HepG2 (cell line): ENCODE data around the gene ALDOA. TPM values are rescaled to one million over a fixed set of nuclear protein-coding genes. Genes with fewer than 3 reads are reported as not detected.

Experiments used
- BRD4 ChIP-seq: sonication (generic); formaldehyde crosslinking; IDR thresholded peaks from 2 replicates; pipeline ENCODE4 v1.4.0; 2020; ENCODE audit warnings: missing genetic modification reagents
- CEBPG ChIP-seq: IDR thresholded peaks from 2 replicates; pipeline ENCODE4 v1.6.1; 2016
- FOSL2 ChIP-seq: sonication (generic); formaldehyde crosslinking; IDR thresholded peaks from 2 replicates; pipeline ENCODE4 v1.4.0; 2020; ENCODE audit warnings: missing genetic modification reagents
- NR2F2 ChIP-seq: IDR thresholded peaks from 2 replicates; pipeline ENCODE4 v1.6.1; 2012; ENCODE audit warnings: low read depth, inconsistent platforms, borderline replicate concordance
- PHB2 ChIP-seq: fragments of 450-650 bp; IDR thresholded peaks from 2 replicates; pipeline ENCODE4 v1.6.1; 2018; ENCODE audit not compliant: partially characterized antibody
- PHF21A ChIP-seq: sonication (generic); formaldehyde crosslinking; IDR thresholded peaks from 2 replicates; pipeline ENCODE4 v1.5.0; 2020; ENCODE audit warnings: mild to moderate bottlenecking, missing genetic modification reagents
- SAP130 ChIP-seq: IDR thresholded peaks from 2 replicates; pipeline ENCODE4 v1.6.1; 2016; ENCODE audit warnings: low read depth
- ZFP1 ChIP-seq: IDR thresholded peaks from 2 replicates; pipeline ENCODE4 v1.6.1; 2016
- ZFP36 ChIP-seq: fragments of 150-350 bp; IDR thresholded peaks from 2 replicates; pipeline ENCODE4 v1.6.1; 2018; ENCODE audit warnings: borderline replicate concordance, low read length, low read depth; ENCODE audit not compliant: partially characterized antibody
- ZNF232 ChIP-seq: sonication (generic); formaldehyde crosslinking; IDR thresholded peaks from 2 replicates; pipeline ENCODE4 v1.4.0; 2020; ENCODE audit warnings: missing genetic modification reagents, borderline replicate concordance
- ZNF577 ChIP-seq: sonication (generic); formaldehyde crosslinking; IDR thresholded peaks from 2 replicates; pipeline ENCODE4 v1.4.0; 2020; ENCODE audit warnings: mild to moderate bottlenecking, low read depth, missing genetic modification reagents, borderline replicate concordance
- ZNF7 ChIP-seq: IDR thresholded peaks from 2 replicates; pipeline ENCODE4 v1.6.1; 2016; ENCODE audit warnings: missing biosample characterization, missing genetic modification reagents
- ZNF788 ChIP-seq: sonication (generic); formaldehyde crosslinking; IDR thresholded peaks from 2 replicates; pipeline ENCODE4 v1.5.0; 2020; ENCODE audit warnings: mild to moderate bottlenecking, missing genetic modification reagents, borderline replicate concordance
- polyA plus RNA-seq, 8 experiments: library from polyadenylated mRNA; depleted of rRNA in 3 of 8; stranded (reverse) in 7 of 8; unstranded in 1 of 8; fragments of >200 nt; fragmentation: Illumina TruSeq in 4 of 8; extraction: Trizol in 4 of 8; gene quantifications; 2 replicates each; pipeline versions ENCODE4 v1.2.1 to v1.2.3, GENCODE V29; 2011 to 2016; ENCODE audit warnings: low read depth in 4 of 8, missing spikeins in 1 of 8, mixed read lengths in 1 of 8; ENCODE audit not compliant: insufficient read depth in 1 of 8
- total RNA-seq, 5 experiments: library from RNA; depleted of rRNA; stranded (reverse); fragments of >200 nt; fragmentation: Illumina TruSeq; extraction: Trizol; gene quantifications; 2 replicates each; pipeline ENCODE4 v1.2.3, GENCODE V29; 2016; ENCODE audit warnings: low read depth in 1 of 5
- TF ChIP-seq, protein P1 (sequence below): sonication (generic); formaldehyde crosslinking; conservative IDR thresholded peaks from 2 replicates; pipeline ENCODE4 v1.8.1; 2023; ENCODE audit warnings: missing genetic modification reagents
- TF ChIP-seq, protein P2 (sequence below): sonication (generic); formaldehyde crosslinking; IDR thresholded peaks from 2 replicates; pipeline ENCODE4 v1.8.1; 2022; ENCODE audit warnings: low read depth, mild to moderate bottlenecking, missing genetic modification reagents
- TF ChIP-seq, protein P3 (sequence below): sonication (generic); formaldehyde crosslinking; IDR thresholded peaks from 2 replicates; pipeline ENCODE4 v1.5.1; 2020; ENCODE audit warnings: missing genetic modification reagents, mild to moderate bottlenecking, borderline replicate concordance
- TF ChIP-seq, protein P4 (sequence below): sonication (generic); formaldehyde crosslinking; IDR thresholded peaks from 2 replicates; pipeline ENCODE4 v1.4.0; 2020; ENCODE audit warnings: mild to moderate bottlenecking, missing genetic modification reagents
- TF ChIP-seq, protein P5 (sequence below): sonication (generic); formaldehyde crosslinking; IDR thresholded peaks from 2 replicates; pipeline ENCODE4 v1.8.0; 2022; ENCODE audit warnings: mild to moderate bottlenecking, missing genetic modification reagents, moderate library complexity
- TF ChIP-seq, protein P6 (sequence below): sonication (generic); formaldehyde crosslinking; IDR thresholded peaks from 2 replicates; pipeline ENCODE4 v1.5.0; 2020; ENCODE audit warnings: missing genetic modification reagents

Gene ALDOA
- total and polyA plus RNA-seq, 2 of the 13 experiments (the other 11 are each of a cell fraction or from before 2014, with no cell fraction given): 925 to 1,884 TPM

DNA sequence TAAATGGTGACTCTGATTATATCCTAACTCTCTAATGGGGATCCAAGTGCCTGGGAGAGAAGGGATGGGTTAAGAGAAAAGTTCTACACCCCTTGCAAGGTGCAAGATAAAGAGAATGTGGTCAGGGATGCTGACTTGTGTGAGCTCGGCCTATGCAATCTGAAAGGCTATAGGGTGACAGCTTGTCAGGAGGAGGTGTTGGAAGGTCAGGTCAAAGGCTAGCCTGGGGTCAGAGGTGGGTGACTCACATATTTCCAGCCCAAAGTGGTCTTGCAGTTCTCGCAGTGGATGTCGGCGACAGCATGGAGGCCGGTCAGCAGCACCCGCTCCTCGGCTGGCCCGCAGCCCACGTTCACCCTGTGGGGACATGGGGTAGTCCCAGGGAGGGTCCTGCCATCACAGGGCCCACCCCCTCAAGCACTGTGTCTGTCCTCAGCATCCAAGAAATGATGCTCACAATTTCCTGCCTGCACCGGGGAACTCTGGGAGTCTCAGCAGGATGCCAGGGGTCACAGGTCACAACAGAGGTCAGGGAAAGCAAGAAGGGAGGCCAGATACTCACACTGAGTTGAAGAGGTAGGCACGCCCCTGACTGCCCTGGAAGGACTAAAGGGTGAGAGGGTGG is 29.1 kb downstream of the ALDOA start (continued):
- TF ChIP-seq, protein P1, sequence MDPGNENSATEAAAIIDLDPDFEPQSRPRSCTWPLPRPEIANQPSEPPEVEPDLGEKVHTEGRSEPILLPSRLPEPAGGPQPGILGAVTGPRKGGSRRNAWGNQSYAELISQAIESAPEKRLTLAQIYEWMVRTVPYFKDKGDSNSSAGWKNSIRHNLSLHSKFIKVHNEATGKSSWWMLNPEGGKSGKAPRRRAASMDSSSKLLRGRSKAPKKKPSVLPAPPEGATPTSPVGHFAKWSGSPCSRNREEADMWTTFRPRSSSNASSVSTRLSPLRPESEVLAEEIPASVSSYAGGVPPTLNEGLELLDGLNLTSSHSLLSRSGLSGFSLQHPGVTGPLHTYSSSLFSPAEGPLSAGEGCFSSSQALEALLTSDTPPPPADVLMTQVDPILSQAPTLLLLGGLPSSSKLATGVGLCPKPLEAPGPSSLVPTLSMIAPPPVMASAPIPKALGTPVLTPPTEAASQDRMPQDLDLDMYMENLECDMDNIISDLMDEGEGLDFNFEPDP: no peak
- no peak for TF ChIP-seq ZNF232 (CRISPR knock-in tag)
- TF ChIP-seq ZNF577 (CRISPR knock-in tag): no peak
- TF ChIP-seq PHF21A (CRISPR knock-in tag): no peak
- TF ChIP-seq, protein P2, sequence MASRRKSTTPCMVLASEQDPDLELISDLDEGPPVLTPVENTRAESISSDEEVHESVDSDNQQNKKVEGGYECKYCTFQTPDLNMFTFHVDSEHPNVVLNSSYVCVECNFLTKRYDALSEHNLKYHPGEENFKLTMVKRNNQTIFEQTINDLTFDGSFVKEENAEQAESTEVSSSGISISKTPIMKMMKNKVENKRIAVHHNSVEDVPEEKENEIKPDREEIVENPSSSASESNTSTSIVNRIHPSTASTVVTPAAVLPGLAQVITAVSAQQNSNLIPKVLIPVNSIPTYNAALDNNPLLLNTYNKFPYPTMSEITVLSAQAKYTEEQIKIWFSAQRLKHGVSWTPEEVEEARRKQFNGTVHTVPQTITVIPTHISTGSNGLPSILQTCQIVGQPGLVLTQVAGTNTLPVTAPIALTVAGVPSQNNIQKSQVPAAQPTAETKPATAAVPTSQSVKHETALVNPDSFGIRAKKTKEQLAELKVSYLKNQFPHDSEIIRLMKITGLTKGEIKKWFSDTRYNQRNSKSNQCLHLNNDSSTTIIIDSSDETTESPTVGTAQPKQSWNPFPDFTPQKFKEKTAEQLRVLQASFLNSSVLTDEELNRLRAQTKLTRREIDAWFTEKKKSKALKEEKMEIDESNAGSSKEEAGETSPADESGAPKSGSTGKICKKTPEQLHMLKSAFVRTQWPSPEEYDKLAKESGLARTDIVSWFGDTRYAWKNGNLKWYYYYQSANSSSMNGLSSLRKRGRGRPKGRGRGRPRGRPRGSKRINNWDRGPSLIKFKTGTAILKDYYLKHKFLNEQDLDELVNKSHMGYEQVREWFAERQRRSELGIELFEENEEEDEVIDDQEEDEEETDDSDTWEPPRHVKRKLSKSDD: 0 out of 2 replicates have a peak, but pooled peaks have one; percentile 22
- TF ChIP-seq, protein P3, sequence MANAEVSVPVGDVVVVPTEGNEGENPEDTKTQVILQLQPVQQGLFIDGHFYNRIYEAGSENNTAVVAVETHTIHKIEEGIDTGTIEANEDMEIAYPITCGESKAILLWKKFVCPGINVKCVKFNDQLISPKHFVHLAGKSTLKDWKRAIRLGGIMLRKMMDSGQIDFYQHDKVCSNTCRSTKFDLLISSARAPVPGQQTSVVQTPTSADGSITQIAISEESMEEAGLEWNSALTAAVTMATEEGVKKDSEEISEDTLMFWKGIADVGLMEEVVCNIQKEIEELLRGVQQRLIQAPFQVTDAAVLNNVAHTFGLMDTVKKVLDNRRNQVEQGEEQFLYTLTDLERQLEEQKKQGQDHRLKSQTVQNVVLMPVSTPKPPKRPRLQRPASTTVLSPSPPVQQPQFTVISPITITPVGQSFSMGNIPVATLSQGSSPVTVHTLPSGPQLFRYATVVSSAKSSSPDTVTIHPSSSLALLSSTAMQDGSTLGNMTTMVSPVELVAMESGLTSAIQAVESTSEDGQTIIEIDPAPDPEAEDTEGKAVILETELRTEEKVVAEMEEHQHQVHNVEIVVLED: no peak
- TF ChIP-seq, protein P4, sequence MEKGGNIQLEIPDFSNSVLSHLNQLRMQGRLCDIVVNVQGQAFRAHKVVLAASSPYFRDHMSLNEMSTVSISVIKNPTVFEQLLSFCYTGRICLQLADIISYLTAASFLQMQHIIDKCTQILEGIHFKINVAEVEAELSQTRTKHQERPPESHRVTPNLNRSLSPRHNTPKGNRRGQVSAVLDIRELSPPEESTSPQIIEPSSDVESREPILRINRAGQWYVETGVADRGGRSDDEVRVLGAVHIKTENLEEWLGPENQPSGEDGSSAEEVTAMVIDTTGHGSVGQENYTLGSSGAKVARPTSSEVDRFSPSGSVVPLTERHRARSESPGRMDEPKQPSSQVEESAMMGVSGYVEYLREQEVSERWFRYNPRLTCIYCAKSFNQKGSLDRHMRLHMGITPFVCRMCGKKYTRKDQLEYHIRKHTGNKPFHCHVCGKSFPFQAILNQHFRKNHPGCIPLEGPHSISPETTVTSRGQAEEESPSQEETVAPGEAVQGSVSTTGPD (CRISPR knock-in tag): no peak
- TF ChIP-seq, protein P5, sequence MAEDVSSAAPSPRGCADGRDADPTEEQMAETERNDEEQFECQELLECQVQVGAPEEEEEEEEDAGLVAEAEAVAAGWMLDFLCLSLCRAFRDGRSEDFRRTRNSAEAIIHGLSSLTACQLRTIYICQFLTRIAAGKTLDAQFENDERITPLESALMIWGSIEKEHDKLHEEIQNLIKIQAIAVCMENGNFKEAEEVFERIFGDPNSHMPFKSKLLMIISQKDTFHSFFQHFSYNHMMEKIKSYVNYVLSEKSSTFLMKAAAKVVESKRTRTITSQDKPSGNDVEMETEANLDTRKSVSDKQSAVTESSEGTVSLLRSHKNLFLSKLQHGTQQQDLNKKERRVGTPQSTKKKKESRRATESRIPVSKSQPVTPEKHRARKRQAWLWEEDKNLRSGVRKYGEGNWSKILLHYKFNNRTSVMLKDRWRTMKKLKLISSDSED (CRISPR knock-in tag): no peak
- peak; percentile 33; the same call in 1 of the 2 replicates for TF ChIP-seq FOSL2 (CRISPR knock-in tag)
- no peak for TF ChIP-seq SAP130 (CRISPR knock-in tag)
- TF ChIP-seq ZFP1 (CRISPR knock-in tag): no peak
- TF ChIP-seq BRD4: no peak
- TF ChIP-seq PHB2: no peak
- TF ChIP-seq ZNF7 (CRISPR knock-in tag): no peak
- peak; percentile 79; the same call in 1 of the 2 replicates for TF ChIP-seq NR2F2
- TF ChIP-seq CEBPG (CRISPR knock-in tag): no peak
- no peak for TF ChIP-seq ZNF788 (CRISPR knock-in tag)
- TF ChIP-seq, protein P6, sequence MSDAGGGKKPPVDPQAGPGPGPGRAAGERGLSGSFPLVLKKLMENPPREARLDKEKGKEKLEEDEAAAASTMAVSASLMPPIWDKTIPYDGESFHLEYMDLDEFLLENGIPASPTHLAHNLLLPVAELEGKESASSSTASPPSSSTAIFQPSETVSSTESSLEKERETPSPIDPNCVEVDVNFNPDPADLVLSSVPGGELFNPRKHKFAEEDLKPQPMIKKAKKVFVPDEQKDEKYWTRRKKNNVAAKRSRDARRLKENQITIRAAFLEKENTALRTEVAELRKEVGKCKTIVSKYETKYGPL (CRISPR knock-in tag): no peak
- no peak for TF ChIP-seq ZFP36
